Breast epithelium (tissue), 3 donors: ENCODE results near the gene SIK3.

Source experiments
- POLR2A ChIP-seq: fragments of 450-650 bp; IDR thresholded peaks from one replicate; pipeline ENCODE4 v1.6.1; 2016; ENCODE audit warnings: antibody characterized with exemption, mild to moderate bottlenecking, moderate library complexity
- TF ChIP-seq, protein P1 (sequence below), 3 donors: fragments of 450-650 bp; IDR thresholded peaks; one replicate each; pipeline ENCODE4 v1.5.1; 2016 to 2017; ENCODE audit warnings: antibody characterized with exemption in 3 of 3, mild to moderate bottlenecking in 3 of 3, moderate library complexity in 3 of 3

- no peak for TF ChIP-seq POLR2A
- TF ChIP-seq, protein P1, sequence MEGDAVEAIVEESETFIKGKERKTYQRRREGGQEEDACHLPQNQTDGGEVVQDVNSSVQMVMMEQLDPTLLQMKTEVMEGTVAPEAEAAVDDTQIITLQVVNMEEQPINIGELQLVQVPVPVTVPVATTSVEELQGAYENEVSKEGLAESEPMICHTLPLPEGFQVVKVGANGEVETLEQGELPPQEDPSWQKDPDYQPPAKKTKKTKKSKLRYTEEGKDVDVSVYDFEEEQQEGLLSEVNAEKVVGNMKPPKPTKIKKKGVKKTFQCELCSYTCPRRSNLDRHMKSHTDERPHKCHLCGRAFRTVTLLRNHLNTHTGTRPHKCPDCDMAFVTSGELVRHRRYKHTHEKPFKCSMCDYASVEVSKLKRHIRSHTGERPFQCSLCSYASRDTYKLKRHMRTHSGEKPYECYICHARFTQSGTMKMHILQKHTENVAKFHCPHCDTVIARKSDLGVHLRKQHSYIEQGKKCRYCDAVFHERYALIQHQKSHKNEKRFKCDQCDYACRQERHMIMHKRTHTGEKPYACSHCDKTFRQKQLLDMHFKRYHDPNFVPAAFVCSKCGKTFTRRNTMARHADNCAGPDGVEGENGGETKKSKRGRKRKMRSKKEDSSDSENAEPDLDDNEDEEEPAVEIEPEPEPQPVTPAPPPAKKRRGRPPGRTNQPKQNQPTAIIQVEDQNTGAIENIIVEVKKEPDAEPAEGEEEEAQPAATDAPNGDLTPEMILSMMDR (IDR thresholded peaks at IDR 0.05), result no peak
Measured at GRCh38 chr11:116984186-116984585, 114.0 kb downstream of the SIK3 start.
